IMR-90 (cell line): Measurements from ENCODE around the gene HNRNPA3. TPM values are rescaled to one million over a fixed set of nuclear protein-coding genes. Genes with fewer than 3 reads are reported as not detected.
A peak's percentile ranks its signal among the peaks of the same experiment; 100 is the strongest.

Source experiments
- ATAC-seq: fragments of 200-7000 bp; cut with Tn5 transposase; 2 replicates; pipeline ENCODE4 v1.9.1; 2020; ENCODE audit warnings: low read depth, mild to moderate bottlenecking, moderate library complexity
- BruUV-seq: library from RNA; stranded (reverse); fragments of 400-500 nt; replicated peaks from 2 replicates; lab custom pipeline; 2021; lab: Mats Ljungman, UMichigan
- CTCF ChIA-PET: fragments of 300-600 bp; formaldehyde crosslinking; extraction: SDS; loops from one replicate; lab custom pipeline; 2021; ENCODE audit warnings: antibody characterized with exemption; lab: Yijun Ruan, JAX
- POLR2A ChIA-PET: fragments of 300-600 bp; sonication (Branson Sonifier 250); formaldehyde crosslinking; loops from one replicate; lab custom pipeline; 2022; ENCODE audit warnings: antibody characterized with exemption; ENCODE audit not compliant: unreplicated experiment; lab: Charles Lee
- DNase-seq: peaks from one replicate; pipeline ENCODE4 v3.0.0; 2013
- H2AFZ ChIP-seq: replicated peaks from 2 replicates; pipeline ENCODE3; 2013; ENCODE audit warnings: low read length, mild to moderate bottlenecking; ENCODE audit not compliant: poor library complexity
- H2AK5ac ChIP-seq: 2 replicates; pipeline ENCODE4 v1.6.1; 2013; ENCODE audit warnings: low read depth, low read length, inconsistent platforms
- H2AK9ac ChIP-seq: replicated peaks from 2 replicates; pipeline ENCODE3; 2013; ENCODE audit warnings: mild to moderate bottlenecking, low read depth, low read length, moderate library complexity; ENCODE audit not compliant: poor library complexity
- H2BK120ac ChIP-seq: 2 replicates; pipeline ENCODE4 v1.6.1; 2013; ENCODE audit warnings: low read depth, low read length, inconsistent platforms
- H2BK15ac ChIP-seq: 3 replicates; pipeline ENCODE4 v1.6.1; 2013; ENCODE audit warnings: low read depth, low read length, inconsistent platforms
- H2BK20ac ChIP-seq: 2 replicates; pipeline ENCODE4 v1.6.1; 2013; ENCODE audit warnings: low read depth, mild to moderate bottlenecking, inconsistent platforms, low read length, moderate library complexity
- H2BK5ac ChIP-seq: 2 replicates; pipeline ENCODE4 v1.6.1; 2013; ENCODE audit warnings: mild to moderate bottlenecking, low read depth, low read length, inconsistent platforms; ENCODE audit not compliant: poor library complexity, severe bottlenecking
- H3K14ac ChIP-seq: replicated peaks from 2 replicates; pipeline ENCODE4 v1.6.1; 2013; ENCODE audit warnings: low read depth, low read length, inconsistent platforms
- H3K18ac ChIP-seq: 2 replicates; pipeline ENCODE4 v1.6.1; 2013; ENCODE audit warnings: low read depth, low read length, control low read depth
- H3K23ac ChIP-seq: 2 replicates; pipeline ENCODE4 v1.6.1; 2013; ENCODE audit warnings: low read depth, low read length, inconsistent platforms
- H3K27ac ChIP-seq: 2 replicates; pipeline ENCODE4 v1.5.1; 2013; ENCODE audit warnings: mild to moderate bottlenecking, control low read depth, low read length; ENCODE audit not compliant: insufficient read depth
- H3K27me3 ChIP-seq: 2 replicates; pipeline ENCODE4 v1.6.1; 2013; ENCODE audit warnings: low read length; ENCODE audit not compliant: control insufficient read depth, insufficient read depth
- H3K36me3 ChIP-seq: 2 replicates; pipeline ENCODE4 v1.6.1; 2013; ENCODE audit warnings: low read length, mixed read lengths; ENCODE audit not compliant: control insufficient read depth, insufficient read depth
- H3K4ac ChIP-seq: 2 replicates; pipeline ENCODE4 v1.6.1; 2013; ENCODE audit warnings: low read depth, low read length, inconsistent platforms
- H3K4me1 ChIP-seq: 2 replicates; pipeline ENCODE4 v1.6.1; 2013; ENCODE audit warnings: low read length, mixed read lengths; ENCODE audit not compliant: control insufficient read depth, insufficient read depth
- H3K4me2 ChIP-seq: 2 replicates; pipeline ENCODE4 v1.6.1; 2013; ENCODE audit warnings: low read depth, mild to moderate bottlenecking, control low read depth, low read length, moderate library complexity
- H3K4me3 ChIP-seq: 2 replicates; pipeline ENCODE4 v1.5.1; 2013; ENCODE audit warnings: low read depth, mild to moderate bottlenecking, control low read depth, low read length, moderate library complexity; ENCODE audit not compliant: insufficient read depth
- H3K56ac ChIP-seq: 2 replicates; pipeline ENCODE4 v1.6.1; 2013; ENCODE audit warnings: low read length, inconsistent platforms; ENCODE audit not compliant: insufficient read depth; ENCODE audit errors: extremely low read depth
- H3K79me1 ChIP-seq, 2 experiments: 2 replicates each; pipeline ENCODE4 v1.6.1; 2013; ENCODE audit warnings: low read length in 2 of 2, inconsistent platforms in 1 of 2, low read depth in 1 of 2
- H3K9ac ChIP-seq: 2 replicates; pipeline ENCODE4 v1.6.1; 2013; ENCODE audit warnings: low read depth, low read length, control low read depth
- H3K9me1 ChIP-seq: 2 replicates; pipeline ENCODE4 v1.6.1; 2013; ENCODE audit warnings: low read length, inconsistent platforms; ENCODE audit not compliant: insufficient read depth
- H3K9me3 ChIP-seq: 2 replicates; pipeline ENCODE4 v1.6.1; 2013; ENCODE audit warnings: low read length; ENCODE audit not compliant: control insufficient read depth, insufficient read depth
- H4K20me1 ChIP-seq: 2 replicates; pipeline ENCODE4 v1.6.1; 2013; ENCODE audit warnings: low read length, inconsistent platforms; ENCODE audit not compliant: insufficient read depth
- H4K5ac ChIP-seq: 2 replicates; pipeline ENCODE4 v1.6.1; 2013; ENCODE audit warnings: mild to moderate bottlenecking, low read depth, low read length, control low read depth
- H4K8ac ChIP-seq, 2 experiments: 2 replicates each; pipeline ENCODE4 v1.6.1; 2013; ENCODE audit warnings: low read depth in 2 of 2, low read length in 2 of 2, control low read depth in 1 of 2, inconsistent platforms in 1 of 2
- H4K91ac ChIP-seq: 2 replicates; pipeline ENCODE4 v1.6.1; 2013; ENCODE audit warnings: low read depth, low read length, inconsistent platforms; ENCODE audit not compliant: insufficient read depth
- BHLHE40 ChIP-seq: fragments of 150-350 bp; IDR thresholded peaks from 2 replicates; pipeline ENCODE4 v1.6.1; 2016; ENCODE audit warnings: mild to moderate bottlenecking, low read depth, low read length
- CEBPB ChIP-seq: IDR thresholded peaks from 2 replicates; pipeline ENCODE4 v1.6.1; 2012; ENCODE audit warnings: low read depth, low read length, improper control_type of control experiment
- CHD1 ChIP-seq: IDR thresholded peaks from 2 replicates; pipeline ENCODE4 v1.6.1; 2012; ENCODE audit warnings: low read depth, low read length, improper control_type of control experiment
- CTCF ChIP-seq: conservative IDR thresholded peaks from 2 replicates; pipeline ENCODE4 v1.5.1; 2012; ENCODE audit warnings: mild to moderate bottlenecking, low read depth, low read length, improper control_type of control experiment
- ELK1 ChIP-seq: fragments of 150-350 bp; IDR thresholded peaks from 2 replicates; pipeline ENCODE4 v1.6.1; 2016; ENCODE audit warnings: low read depth, mild to moderate bottlenecking, low read length, moderate library complexity, borderline replicate concordance
- FOS ChIP-seq: fragments of 150-350 bp; IDR thresholded peaks from 2 replicates; pipeline ENCODE4 v1.6.1; 2016; ENCODE audit warnings: low read depth, low read length
- MAFK ChIP-seq: IDR thresholded peaks from 2 replicates; pipeline ENCODE4 v1.6.1; 2012; ENCODE audit warnings: low read depth, low read length, improper control_type of control experiment
- MAZ ChIP-seq: IDR thresholded peaks from 2 replicates; pipeline ENCODE4 v1.6.1; 2012; ENCODE audit warnings: low read depth, mild to moderate bottlenecking, low read length, improper control_type of control experiment, moderate library complexity, borderline replicate concordance
- MXI1 ChIP-seq: IDR thresholded peaks from 2 replicates; pipeline ENCODE4 v1.6.1; 2012; ENCODE audit warnings: low read depth, mild to moderate bottlenecking, low read length, moderate library complexity, borderline replicate concordance
- POLR2A ChIP-seq: IDR thresholded peaks from 2 replicates; pipeline ENCODE4 v1.6.1; 2012; ENCODE audit warnings: mild to moderate bottlenecking, low read depth, low read length
- RAD21 ChIP-seq: IDR thresholded peaks from 2 replicates; pipeline ENCODE4 v1.6.1; 2012; ENCODE audit warnings: low read length, improper control_type of control experiment
- RFX5 ChIP-seq: IDR thresholded peaks from 2 replicates; pipeline ENCODE4 v1.8.0; 2012; ENCODE audit warnings: low read depth, mild to moderate bottlenecking, low read length, moderate library complexity
- SMC3 ChIP-seq: fragments of 150-350 bp; IDR thresholded peaks from 2 replicates; pipeline ENCODE4 v1.6.1; 2016; ENCODE audit warnings: low read depth, mild to moderate bottlenecking, antibody characterized with exemption, low read length, moderate library complexity
- WGBS, 2 experiments: methylation state at CpG; one replicate each; pipeline versions ENCODE4 v1.1.5 to v1.1.7; 2013; ENCODE audit warnings: missing lambda C conversion rate in 2 of 2; ENCODE audit not compliant: insufficient read length in 1 of 2; ENCODE audit errors: extremely low coverage in 2 of 2; 5-methylcytosine and 5-hydroxymethylcytosine counted together
- dilution Hi-C: fragments of 300-500 bp; cut with HindIII; formaldehyde crosslinking; loops from one replicate; pipeline ENCODE4 v1.14.3; 2018; ENCODE audit warnings: low sequenced_read_pairs; ENCODE audit not compliant: unreplicated experiment
- in situ Hi-C: fragments of 300-500 bp; cut with MboI; formaldehyde crosslinking; loops from 3 replicates; pipeline ENCODE4 v1.14.3; 2019; ENCODE audit warnings: low sequenced_read_pairs, inconsistent platforms, mixed read lengths
- intact Hi-C: fragments of 100-400 bp; cut with micrococcal nuclease; formaldehyde crosslinking; loops from 2 replicates; pipeline ENCODE4 v1.10.0; 2022
- polyA plus RNA-seq, 3 experiments: library from polyadenylated mRNA; depleted of rRNA; stranded (reverse); fragments of >200 nt; gene quantifications; 2 replicates each; pipeline ENCODE4 v1.2.3, GENCODE V29; 2012; ENCODE audit warnings: low replicate concordance in 1 of 3
- total RNA-seq: library from RNA; depleted of rRNA; stranded (reverse); fragments of >200 nt; gene quantifications from 2 replicates; pipeline ENCODE4 v1.2.3, GENCODE V29; 2012

HNRNPA3 gene
- total and polyA plus RNA-seq, 2 of the 4 experiments (the other 2 are of a cell fraction): 18.6 to 111 TPM

GRCh38 chr2:177212891-177213856 is 580 bp downstream of the HNRNPA3 start:
- Histone ChIP-seq H3K4me2 (peak overlapping the region; percentile 86), H2BK120ac (0 out of 2 replicates have a peak overlapping the region, but pooled peaks have one; percentile 14), H3K27ac (peak overlapping the region; percentile 94), H2AFZ (peak overlapping the region; percentile 91), H3K9ac (peak overlapping the region; percentile 92), H3K9me3 (no peaks in the 10 kb centered on the region), H3K4me1 (no peaks in the 10 kb centered on the region; the same call in none of the 2 replicates), H3K4ac (peak overlapping the region; percentile 90), H3K9me1 (no peaks in the 10 kb centered on the region), H3K14ac (peak overlapping the region; percentile 94), H3K23ac (peak overlapping the region; percentile 92; the same call in 1 of the 2 replicates), H4K8ac (peak overlapping the region; percentile 64 to 89; a peak in 3 of 4 replicates), H3K56ac (peak overlapping the region; percentile 98), H3K18ac (peak overlapping the region; percentile 16; the same call in 1 of the 2 replicates), H3K79me1 (peaks cover 14 to 28% of the 10 kb centered on the region in 2 experiments), H2BK15ac (no peak overlapping the region), H3K27me3 (no peaks in the 10 kb centered on the region), H2BK20ac (no peak overlapping the region), H2BK5ac (peak overlapping the region; percentile 91), H2AK9ac (peak overlapping the region; percentile 98), H3K36me3 (peaks cover 24% of the 10 kb centered on the region), H4K91ac (peak overlapping the region; percentile 90), H4K5ac (peak overlapping the region; percentile 50; the same call in 1 of the 2 replicates), H4K20me1 (peaks cover 44% of the 10 kb centered on the region), H3K4me3 (peak overlapping the region; percentile 74), H2AK5ac (peak overlapping the region; percentile 88)
- DNase-seq (peak; percentile 87), ATAC-seq (peak; percentile 71)
- intact Hi-C loops (loop anchor here (1.0 to 2.0 kb wide), 3 partner anchors 30 to 49 kb away; no protein-coding TSS in a partner anchor), dilution Hi-C loops (no loop called here), in situ Hi-C loops (no loop called here)
- no TSS peak for BruUV-seq
- 1% methylated on average over 17 of the region's 74 CpGs; no CpG with 5 or more reads in 1 of the 2 experiments for WGBS, 2 experiments
- ChIA-PET CTCF (no interaction called here), POLR2A (interaction anchor here (0.6 to 1.5 kb wide), 2 partner anchors 16 to 1074 kb away, joined by 5 to 6 read pairs; no protein-coding TSS in a partner anchor)
- no peak for TF ChIP-seq FOS
- 0 out of 2 replicates have a peak, but pooled peaks have one; percentile 1 for TF ChIP-seq RAD21
- no peak for TF ChIP-seq BHLHE40
- TF ChIP-seq MAZ: peak; percentile 61; the same call in 1 of the 2 replicates
- TF ChIP-seq MAFK: no peak
- peak; percentile 94 for TF ChIP-seq CEBPB
- TF ChIP-seq MXI1: peak; percentile 77; the same call in 1 of the 2 replicates
- TF ChIP-seq POLR2A: peak; percentile 66; the same call in 1 of the 2 replicates
- no peak for TF ChIP-seq ELK1
- no peak for TF ChIP-seq RFX5
- no peak; the same call in 1 of the 2 replicates for TF ChIP-seq CHD1
- no peak for TF ChIP-seq SMC3
- no peak for TF ChIP-seq CTCF
